SK-N-MC (cell line): Measurements from ENCODE around the gene TRPV2.

Source experiments
- EZH2 ChIP-seq: fragments of 200-600 bp; sonication (generic); IDR thresholded peaks from one replicate; pipeline ENCODE4 v1.6.1; 2017; ENCODE audit warnings: antibody characterized with exemption
- POLR2AphosphoS5 ChIP-seq: IDR thresholded peaks from 2 replicates; pipeline ENCODE4 v1.6.1; 2012; ENCODE audit warnings: mild to moderate bottlenecking, low read depth, low read length, borderline replicate concordance

DNA sequence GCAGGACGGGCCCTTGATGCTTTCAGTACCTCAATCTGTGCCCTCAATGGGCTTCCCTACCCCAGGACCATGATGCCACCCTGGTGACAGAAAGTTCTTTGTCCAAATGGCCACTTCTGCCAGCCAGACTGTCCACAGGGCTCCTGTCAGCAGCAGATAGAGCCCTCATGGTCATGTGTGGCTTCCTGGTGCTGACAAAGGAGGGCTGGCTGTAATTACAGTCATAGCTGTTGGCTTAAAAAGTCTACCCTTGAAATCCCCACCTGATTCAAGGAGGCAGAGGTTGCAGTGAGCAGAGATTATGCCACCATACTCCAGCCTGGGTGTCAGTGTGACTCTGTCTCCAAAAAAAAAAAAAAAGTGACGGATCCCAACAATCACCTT is 3.3 kb downstream of the TRPV2 start:
- TF ChIP-seq EZH2: no peak
- TF ChIP-seq POLR2AphosphoS5: no peak
